ENCODE measurements around the gene CCNF.

- TF ChIP-seq POLR2AphosphoS5 (IDR thresholded peaks at IDR 0.05) (no peak), EZH2 (IDR thresholded peaks at IDR 0.05; ENCODE audit: borderline replicate concordance, insufficient read depth, low read length, poor library complexity, severe bottlenecking) (no peak), CTCF (IDR thresholded peaks at IDR 0.05; ENCODE audit: poor library complexity, severe bottlenecking) (no peak), RAD21 (conservative IDR thresholded peaks at IDR 0.05) (no peak), TAF1 (IDR thresholded peaks at IDR 0.05; ENCODE audit: low read depth) (no peak), EP300 (conservative IDR thresholded peaks at IDR 0.05; ENCODE audit: poor library complexity, severe bottlenecking) (no peak)
Observed at GRCh38 chr16:2385190-2385836, 43.9 kb upstream of the CCNF start.
